GM10248 (cell line): ENCODE results near the gene CSGALNACT2.

Experiments
- CTCF ChIA-PET: fragments of 300-600 bp; sonication (Branson Sonifier 250); formaldehyde crosslinking; extraction: SDS; loops from one replicate; lab custom pipeline; 2021; ENCODE audit warnings: antibody characterized with exemption; lab: Yijun Ruan, JAX
- POLR2A ChIA-PET: fragments of 350-650 bp; sonication (Branson Sonifier 250); formaldehyde crosslinking; extraction: SDS; loops from one replicate; lab custom pipeline; 2020; ENCODE audit warnings: antibody characterized with exemption; lab: Yijun Ruan, JAX
- DNase-seq: peaks from one replicate; pipeline ENCODE4 v3.0.0; 2012; ENCODE audit errors: extremely low spot score
- CTCF ChIP-seq: IDR thresholded peaks from 2 replicates; pipeline ENCODE4 v1.5.1; 2012; ENCODE audit warnings: mild to moderate bottlenecking, low read depth; ENCODE audit errors: extremely low read depth, missing control alignments, control extremely low read depth

The CSGALNACT2 gene

GRCh38 chr10:43209651-43210141 is 71.5 kb downstream of the CSGALNACT2 start:
- DNase-seq = no peak
- POLR2A ChIA-PET = no interaction called here
- TF ChIP-seq CTCF = no peak
- CTCF ChIA-PET = interaction anchor here (1.7 kb wide), 1 partner anchor 8 kb away, joined by 4 read pairs; no protein-coding TSS in a partner anchor

- DNase-seq = no peak
- ChIA-PET CTCF (interaction anchor here (1.7 kb wide), 1 partner anchor 8 kb away, joined by 4 read pairs; no protein-coding TSS in a partner anchor), POLR2A (no interaction called here)
- no peak for TF ChIP-seq CTCF
Measured at GRCh38 chr10:43210556-43210955, 72.3 kb downstream of the CSGALNACT2 start.

GRCh38 chr10:43211030-43211429 is 72.8 kb downstream of the CSGALNACT2 start:
- no peak for TF ChIP-seq CTCF
- ChIA-PET CTCF (interaction anchor here (1.7 kb wide), 1 partner anchor 9 kb away, joined by 4 read pairs; no protein-coding TSS in a partner anchor), POLR2A (no interaction called here)
- DNase-seq = no peak

GRCh38 chr10:43211431-43212042 is 73.3 kb downstream of the CSGALNACT2 start:
- no peak for TF ChIP-seq CTCF
- ChIA-PET POLR2A (no interaction called here), CTCF (interaction anchor here (1.5 to 1.7 kb wide), 2 partner anchors 9 to 10 kb away, joined by 4 to 7 read pairs; no protein-coding TSS in a partner anchor)

GRCh38 chr10:43212043-43212721 is 73.9 kb downstream of the CSGALNACT2 start:
- ChIA-PET CTCF (interaction anchor here (1.5 kb wide), 1 partner anchor 10 kb away, joined by 7 read pairs; no protein-coding TSS in a partner anchor), POLR2A (no interaction called here)
- no peak for DNase-seq
- TF ChIP-seq CTCF = no peak

More at GRCh38 chr10:43211431-43212042, 73.3 kb downstream of the CSGALNACT2 start:
- DNase-seq = no peak

GRCh38 chr10:43214071-43214955 is 76.1 kb downstream of the CSGALNACT2 start:
- ChIA-PET CTCF (interaction anchor here (1.3 to 2.6 kb wide), 4 partner anchors 8 to 12 kb away, joined by 3 to 14 read pairs (median 4); no protein-coding TSS in a partner anchor), POLR2A (no interaction called here)
- no peak for TF ChIP-seq CTCF
- no peak for DNase-seq
